ENCODE data around the gene H6PD.
A peak's percentile ranks its signal among the peaks of the same experiment; 100 is the strongest.

H6PD gene

DNA sequence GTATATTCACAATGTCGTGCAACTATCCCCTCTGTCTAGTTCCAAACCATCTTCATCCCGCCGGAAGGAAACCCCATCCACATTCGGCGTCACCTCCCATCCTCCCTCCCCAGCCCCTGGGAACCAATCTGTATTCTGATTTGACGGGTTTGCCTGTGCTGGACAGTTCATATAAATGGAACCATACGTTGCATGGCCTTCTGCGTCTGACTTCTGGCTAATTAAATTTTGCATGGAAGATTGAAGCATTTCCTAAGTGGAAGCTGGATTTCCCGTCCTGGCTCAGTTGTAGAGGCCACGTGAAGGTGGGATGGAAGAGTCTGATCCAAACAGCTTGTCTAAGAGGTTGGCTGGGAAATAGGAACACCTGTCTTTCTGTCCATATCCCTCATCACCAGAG is 72.7 kb downstream of the H6PD start:
- Histone ChIP-seq H3K27ac (no peak overlapping the region), H3K36me3 (0 out of 22 replicates have a peak, but pooled peaks cover 0 to 6% (median 0%) of the 10 kb centered on the region in 11 experiments), H4K20me1 (peaks cover 27 to 100% (median 88%) of the 10 kb centered on the region in 11 experiments; a peak in 20 of 22 replicates), H3K4me1 (peaks cover 29 to 79% (median 72%) of the 10 kb centered on the region in 10 experiments), H3K4me2 (no peak overlapping the region; a peak in 1 of 22 replicates), H3K4me3 (no peak overlapping the region), H3K9ac (no peak overlapping the region), H3K27me3 (no peaks in the 10 kb centered on the region), H3K9me3 (replicated peaks in 1 of 11) (no peaks in the 10 kb centered on the region)
- TF ChIP-seq Cebpa-rat (IDR thresholded peaks at IDR 0.05): no peak

DNA sequence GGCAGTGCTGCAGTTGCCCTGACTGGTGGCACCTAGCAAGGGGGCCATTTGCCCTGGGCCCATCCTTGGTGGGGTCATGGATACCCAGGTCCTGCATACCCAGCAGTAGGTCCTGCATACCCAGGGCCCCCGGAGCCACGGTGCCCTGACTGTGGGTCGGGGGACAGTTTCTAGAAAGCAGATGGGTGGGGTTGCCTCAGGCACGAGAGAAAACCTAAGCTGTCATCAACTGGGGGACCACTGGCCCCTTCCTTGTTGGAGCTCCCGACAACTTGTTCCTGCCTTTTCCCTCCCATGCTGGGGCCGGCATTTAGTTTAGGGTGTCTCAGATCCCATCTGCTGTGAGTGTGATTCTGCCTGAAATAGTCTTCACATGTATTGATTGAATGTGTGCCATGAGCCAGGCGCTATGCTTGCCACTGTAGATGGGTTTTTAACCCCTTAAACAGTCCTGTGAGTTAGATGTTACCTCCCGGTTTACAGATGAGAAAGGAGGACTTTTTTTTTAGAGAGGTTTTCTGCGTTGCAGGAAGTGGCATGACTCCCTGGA is 73.7 kb downstream of the H6PD start:
- no peaks in the 10 kb centered on the region for H3K9me3 ChIP-seq (replicated peaks in 1 of 11)
- peak overlapping the region in 9 of 11 experiments; percentile 24 to 65 (median 62); a peak in 14 of 22 replicates for H3K4me2 ChIP-seq
- no peaks in the 10 kb centered on the region for H3K27me3 ChIP-seq
- H3K27ac ChIP-seq: no peak overlapping the region
- H4K20me1 ChIP-seq: peaks cover 27 to 100% (median 93%) of the 10 kb centered on the region in 11 experiments; a peak in 20 of 22 replicates
- no peak overlapping the region for H3K4me3 ChIP-seq
- H3K4me1 ChIP-seq: peaks cover 19 to 69% (median 62%) of the 10 kb centered on the region in 10 experiments
- H3K36me3 ChIP-seq: 0 out of 22 replicates have a peak, but pooled peaks cover 0 to 6% (median 0%) of the 10 kb centered on the region in 11 experiments
- TF ChIP-seq Cebpa-rat (IDR thresholded peaks at IDR 0.05): no peak
- H3K9ac ChIP-seq: 0 out of 22 replicates have a peak overlapping the region, but pooled peaks of 1 of the 11 experiments have one; percentile 8

DNA sequence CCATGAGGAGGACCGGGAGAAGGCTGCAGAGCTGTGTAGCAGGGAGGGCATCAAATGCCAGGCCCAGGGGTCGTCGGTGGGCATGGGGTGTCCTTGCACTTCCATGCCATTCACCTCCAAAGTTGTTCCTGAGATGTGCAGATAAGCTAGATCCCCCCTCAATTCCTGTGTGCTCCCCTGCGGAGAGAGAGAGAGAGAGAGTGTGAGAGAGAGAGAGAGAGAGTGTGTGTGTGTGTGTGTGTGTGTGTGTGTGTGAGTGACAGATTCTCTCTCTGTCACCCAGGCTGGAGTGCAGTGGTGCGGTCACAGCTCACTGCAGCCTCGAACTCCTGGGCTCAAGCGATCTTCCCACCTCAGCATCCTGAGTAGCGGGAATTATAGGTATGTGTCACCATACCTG is 74.5 kb downstream of the H6PD start:
- Histone ChIP-seq H3K27ac (no peak overlapping the region), H3K9me3 (replicated peaks in 1 of 11) (no peaks in the 10 kb centered on the region), H3K4me2 (peak overlapping the region in 9 of 11 experiments; percentile 24 to 65 (median 62); a peak in 16 of 22 replicates), H3K36me3 (0 out of 22 replicates have a peak, but pooled peaks cover 0 to 6% (median 0%) of the 10 kb centered on the region in 11 experiments), H4K20me1 (peaks cover 27 to 100% (median 96%) of the 10 kb centered on the region in 11 experiments; a peak in 20 of 22 replicates), H3K4me1 (peaks cover 16 to 67% (median 57%) of the 10 kb centered on the region in 10 experiments; a peak in 19 of 20 replicates), H3K9ac (no peak overlapping the region), H3K4me3 (no peak overlapping the region), H3K27me3 (no peaks in the 10 kb centered on the region)
- TF ChIP-seq Cebpa-rat (IDR thresholded peaks at IDR 0.05): no peak

DNA sequence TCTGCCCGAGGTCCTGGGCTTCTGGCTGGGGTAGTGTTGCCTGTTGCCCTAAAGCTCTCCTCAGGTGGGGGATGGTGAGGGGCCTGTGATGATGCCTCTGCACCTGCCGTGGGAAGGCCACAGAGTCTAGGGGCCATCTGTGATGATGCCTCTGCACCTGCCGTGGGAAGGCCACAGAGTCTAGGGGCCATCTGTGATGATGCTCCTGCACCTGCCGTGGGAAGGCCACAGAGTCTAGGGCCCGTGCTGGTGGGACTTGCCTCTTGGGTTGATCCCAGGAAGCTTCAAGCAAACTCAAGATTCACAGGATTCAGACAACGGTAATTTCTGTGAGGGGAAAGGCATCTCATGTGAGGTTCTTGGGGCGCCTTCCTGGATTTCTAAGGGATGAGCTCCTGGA is 75.4 kb downstream of the H6PD start:
- peaks cover 27 to 100% (median 98%) of the 10 kb centered on the region in 11 experiments; a peak in 21 of 22 replicates for H4K20me1 ChIP-seq
- H3K27ac ChIP-seq: no peak overlapping the region
- H3K4me2 ChIP-seq: peak overlapping the region in 8 of 11 experiments; percentile 46 to 65 (median 62); a peak in 13 of 22 replicates
- no peak overlapping the region for H3K4me3 ChIP-seq
- TF ChIP-seq Cebpa-rat (IDR thresholded peaks at IDR 0.05): no peak
- no peaks in the 10 kb centered on the region for H3K27me3 ChIP-seq
- peaks cover 13 to 67% (median 54%) of the 10 kb centered on the region in 10 experiments; a peak in 19 of 20 replicates for H3K4me1 ChIP-seq
- H3K9me3 ChIP-seq (replicated peaks in 1 of 11): no peaks in the 10 kb centered on the region
- H3K9ac ChIP-seq: no peak overlapping the region
- H3K36me3 ChIP-seq: 0 out of 22 replicates have a peak, but pooled peaks cover 0 to 6% (median 0%) of the 10 kb centered on the region in 11 experiments

DNA sequence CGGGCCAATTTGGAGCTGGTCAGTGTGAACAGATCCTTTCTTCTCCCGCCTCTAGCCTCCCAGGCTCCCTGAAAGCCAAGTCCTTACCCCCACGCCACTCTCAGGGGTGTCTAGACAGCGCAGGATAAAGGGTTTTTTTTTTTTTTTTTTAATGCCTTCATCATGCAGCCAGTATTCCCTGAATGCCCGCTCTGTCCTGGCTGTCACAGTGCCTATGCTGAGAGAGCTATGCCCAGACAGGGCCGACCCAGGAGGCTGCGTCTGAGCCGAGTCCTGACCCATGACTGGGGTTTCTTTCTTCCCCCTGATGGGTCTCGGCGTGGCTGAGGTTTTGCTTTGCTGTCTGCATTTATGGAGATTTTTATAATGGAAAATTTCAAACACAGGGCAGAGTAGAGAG is 76.5 kb downstream of the H6PD start:
- Histone ChIP-seq H3K36me3 (peaks cover 0 to 10% (median 0%) of the 10 kb centered on the region in 11 experiments; a peak in 1 of 22 replicates), H3K4me2 (no peak overlapping the region), H3K27me3 (no peaks in the 10 kb centered on the region), H4K20me1 (peaks cover 16 to 100% (median 98%) of the 10 kb centered on the region in 11 experiments; a peak in 21 of 22 replicates), H3K9ac (no peak overlapping the region), H3K9me3 (replicated peaks in 1 of 11) (no peaks in the 10 kb centered on the region), H3K27ac (no peak overlapping the region), H3K4me3 (no peak overlapping the region), H3K4me1 (peaks cover 12 to 67% (median 53%) of the 10 kb centered on the region in 10 experiments)
- no peak for TF ChIP-seq Cebpa-rat (IDR thresholded peaks at IDR 0.05)

DNA sequence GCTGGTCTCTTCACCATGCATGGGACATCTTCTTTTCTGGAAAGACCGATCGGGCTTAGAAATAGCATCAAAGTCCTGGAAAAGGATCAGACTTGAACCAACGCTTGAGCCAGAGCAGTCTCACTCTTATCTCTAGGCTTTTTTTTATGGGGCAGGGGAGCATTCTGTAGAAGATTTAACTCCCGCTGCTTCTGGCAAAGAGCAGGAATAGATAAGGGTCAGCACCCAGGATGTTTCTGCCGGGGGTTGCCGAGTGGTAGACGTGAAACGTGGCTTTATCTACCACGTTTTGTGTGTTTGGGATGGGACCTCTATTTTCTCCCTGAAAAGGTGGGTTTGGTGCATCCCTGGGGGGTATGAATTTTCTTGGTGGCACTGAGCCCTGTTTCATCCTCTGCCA is 76.9 kb downstream of the H6PD start:
- Histone ChIP-seq H3K9ac (no peak overlapping the region), H3K4me2 (no peak overlapping the region), H4K20me1 (peaks cover 12 to 100% (median 98%) of the 10 kb centered on the region in 11 experiments; a peak in 21 of 22 replicates), H3K9me3 (replicated peaks in 1 of 11) (no peaks in the 10 kb centered on the region), H3K27me3 (no peaks in the 10 kb centered on the region), H3K36me3 (peaks cover 0 to 10% (median 0%) of the 10 kb centered on the region in 11 experiments; a peak in 1 of 22 replicates), H3K4me1 (peaks cover 12 to 65% (median 52%) of the 10 kb centered on the region in 10 experiments), H3K4me3 (no peak overlapping the region), H3K27ac (no peak overlapping the region)
- TF ChIP-seq Cebpa-rat (IDR thresholded peaks at IDR 0.05): no peak

DNA sequence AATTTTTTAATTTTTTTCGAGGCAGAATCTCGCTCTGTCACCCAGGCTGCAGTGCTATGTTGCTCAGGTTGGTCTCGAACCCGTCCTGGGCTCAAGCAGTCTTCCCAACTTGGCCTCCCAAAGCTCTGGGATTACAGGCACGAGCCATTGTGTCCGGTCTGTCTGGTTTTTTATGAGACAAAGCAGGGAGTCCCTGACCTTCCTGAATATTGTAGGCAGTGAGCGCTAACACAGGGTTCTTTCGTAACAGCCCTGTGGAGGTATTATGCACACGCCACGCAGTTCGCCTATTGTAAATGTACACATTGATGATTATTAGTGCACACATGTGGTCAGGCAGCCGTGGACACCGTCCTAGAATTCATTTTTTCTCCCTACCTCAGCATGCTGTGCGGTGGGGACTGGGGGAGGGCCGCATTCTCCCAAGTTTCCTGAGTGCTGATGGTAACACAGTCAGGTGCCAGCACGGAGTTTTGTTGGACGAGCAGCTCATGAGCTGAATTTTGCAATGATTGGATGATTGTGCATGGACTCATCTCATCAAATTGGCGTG is 77.7 kb downstream of the H6PD start:
- peaks cover 12 to 63% (median 54%) of the 10 kb centered on the region in 10 experiments for H3K4me1 ChIP-seq
- H3K9me3 ChIP-seq (replicated peaks in 1 of 11): no peaks in the 10 kb centered on the region
- no peaks in the 10 kb centered on the region for H3K27me3 ChIP-seq
- H3K4me2 ChIP-seq: no peak overlapping the region
- TF ChIP-seq Cebpa-rat (IDR thresholded peaks at IDR 0.05): no peak
- no peak overlapping the region for H3K9ac ChIP-seq
- no peak overlapping the region for H3K4me3 ChIP-seq
- H4K20me1 ChIP-seq: peaks cover 10 to 100% (median 99%) of the 10 kb centered on the region in 11 experiments; a peak in 21 of 22 replicates
- H3K36me3 ChIP-seq: peaks cover 0 to 10% (median 0%) of the 10 kb centered on the region in 11 experiments; a peak in 1 of 22 replicates
- no peak overlapping the region for H3K27ac ChIP-seq

DNA sequence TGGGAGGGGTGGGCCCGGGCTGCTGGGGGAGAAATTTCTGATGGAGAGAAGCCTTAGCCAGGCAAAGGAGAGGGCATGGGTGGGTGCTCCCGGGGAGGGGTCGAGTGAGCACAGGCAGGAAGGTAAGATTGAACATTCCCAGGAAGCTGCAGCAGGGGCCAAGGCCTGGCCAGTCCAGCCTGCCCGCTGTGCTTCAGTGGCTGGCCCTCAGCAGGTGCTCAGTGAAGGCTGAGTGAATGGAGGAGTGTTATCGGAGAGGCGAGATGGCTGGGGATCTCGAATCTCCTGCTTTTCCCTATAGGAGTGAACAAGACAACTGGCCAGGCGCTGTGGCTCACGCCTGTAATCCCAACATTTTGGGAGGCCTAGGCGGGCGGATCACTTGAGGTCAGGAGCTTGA is 79.0 kb downstream of the H6PD start:
- Histone ChIP-seq H3K4me2 (peak overlapping the region in 2 of 11 experiments; percentile 3 to 8; a peak in 4 of 22 replicates), H3K4me1 (peaks cover 22 to 64% (median 55%) of the 10 kb centered on the region in 10 experiments), H3K9ac (no peak overlapping the region), H3K27ac (no peak overlapping the region), H4K20me1 (peaks cover 0 to 100% (median 99%) of the 10 kb centered on the region in 11 experiments; a peak in 21 of 22 replicates), H3K4me3 (no peak overlapping the region), H3K27me3 (no peaks in the 10 kb centered on the region), H3K9me3 (replicated peaks in 1 of 11) (no peaks in the 10 kb centered on the region), H3K36me3 (peaks cover 0 to 4% (median 0%) of the 10 kb centered on the region in 11 experiments; a peak in 1 of 22 replicates)
- no peak for TF ChIP-seq Cebpa-rat (IDR thresholded peaks at IDR 0.05)

DNA sequence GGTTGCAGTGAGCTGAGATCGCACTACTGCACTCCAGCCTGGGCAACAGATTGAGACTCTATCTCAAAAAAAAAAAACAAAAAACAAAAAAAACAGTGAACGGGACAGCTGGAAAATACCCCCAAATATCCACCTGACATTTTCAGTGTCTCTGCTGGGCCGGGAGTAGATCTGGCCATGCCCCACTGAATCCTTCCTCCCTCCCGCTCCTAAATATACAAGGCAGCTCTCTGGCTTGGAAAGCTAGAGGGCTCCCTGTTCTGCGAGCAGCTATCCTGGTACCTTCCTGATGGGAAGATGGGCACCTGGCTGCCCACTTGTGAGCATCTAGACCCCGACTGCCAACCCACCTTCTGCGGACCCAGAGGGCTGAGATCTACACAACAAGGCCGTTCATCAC is 79.5 kb downstream of the H6PD start:
- Histone ChIP-seq H3K4me3 (no peak overlapping the region), H4K20me1 (peaks cover 0 to 100% (median 99%) of the 10 kb centered on the region in 11 experiments; a peak in 20 of 22 replicates), H3K4me1 (peaks cover 25 to 64% (median 54%) of the 10 kb centered on the region in 10 experiments), H3K27me3 (no peaks in the 10 kb centered on the region), H3K27ac (no peak overlapping the region), H3K36me3 (peaks cover 0 to 4% (median 0%) of the 10 kb centered on the region in 11 experiments; a peak in 1 of 22 replicates), H3K4me2 (peak overlapping the region in 4 of 11 experiments; percentile 3 to 32 (median 18); a peak in 5 of 22 replicates), H3K9ac (no peak overlapping the region), H3K9me3 (replicated peaks in 1 of 11) (no peaks in the 10 kb centered on the region)
- no peak for TF ChIP-seq Cebpa-rat (IDR thresholded peaks at IDR 0.05)
